GM21723 (cell line): ENCODE measurements around the gene AFF2.

Experiments
- ATAC-seq: cut with Tn5 transposase; IDR thresholded peaks from one replicate; pipeline ENCODE4 v1.9.1; 2021; ENCODE audit warnings: mild to moderate bottlenecking, moderate library complexity; ENCODE audit not compliant: unreplicated experiment

Gene AFF2

DNA sequence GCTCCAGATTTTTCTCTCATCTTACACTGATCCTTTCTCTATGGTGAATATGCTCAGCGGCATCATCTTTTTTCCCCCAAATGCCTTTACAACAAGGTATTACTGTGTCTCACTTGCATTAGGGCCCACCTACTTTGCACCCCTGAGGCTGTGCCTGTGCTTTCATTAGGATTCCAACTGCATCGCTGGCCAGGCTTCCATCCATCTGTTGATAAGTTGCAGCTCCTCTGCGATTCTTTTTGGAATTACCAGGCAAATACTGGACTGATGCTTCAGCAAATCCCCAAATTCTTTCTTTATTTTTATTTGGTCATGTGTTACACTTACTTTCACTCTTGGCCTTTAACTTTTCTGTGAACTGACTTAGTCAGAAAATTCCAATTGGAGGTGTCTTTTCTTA lies 77.3 kb downstream of the AFF2 start:
- no peak for ATAC-seq

DNA sequence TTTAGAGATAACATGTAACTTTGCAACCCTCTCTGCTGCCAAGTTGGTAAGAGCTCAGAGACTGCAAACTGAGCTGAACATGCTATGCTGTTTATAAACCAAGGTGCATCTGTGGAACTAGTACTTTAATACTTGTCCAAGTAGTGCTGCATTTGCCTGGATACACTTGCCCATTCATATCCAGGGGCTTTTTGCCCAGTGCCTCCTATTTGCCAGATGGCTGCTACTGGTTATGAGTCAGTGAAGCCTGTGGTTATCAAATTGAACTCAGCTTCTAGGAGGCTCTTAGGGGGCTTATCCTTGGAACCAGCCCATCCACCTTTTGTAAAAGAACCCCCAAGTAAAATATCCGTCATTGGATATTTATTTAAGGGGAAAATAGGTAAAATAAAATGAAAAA lies 79.6 kb downstream of the AFF2 start:
- no peak for ATAC-seq

DNA sequence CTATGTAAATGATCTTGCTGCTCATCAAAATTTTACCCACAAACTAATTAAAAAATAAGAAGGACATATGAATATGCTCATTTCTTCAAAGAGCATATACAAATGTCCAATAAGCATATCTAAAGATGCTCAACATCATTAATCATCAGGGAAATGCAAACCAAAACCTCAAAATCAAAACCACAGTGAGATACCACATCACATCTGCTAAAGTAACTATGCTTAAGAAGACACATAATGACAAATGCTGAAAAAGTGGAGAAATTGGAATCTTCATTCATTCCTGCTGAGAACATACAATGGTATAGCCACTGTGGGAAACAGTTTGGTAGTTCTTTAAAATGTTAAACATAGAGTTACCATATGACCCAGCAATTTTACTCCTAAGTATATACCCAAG lies 81.9 kb downstream of the AFF2 start:
- ATAC-seq, result no peak

DNA sequence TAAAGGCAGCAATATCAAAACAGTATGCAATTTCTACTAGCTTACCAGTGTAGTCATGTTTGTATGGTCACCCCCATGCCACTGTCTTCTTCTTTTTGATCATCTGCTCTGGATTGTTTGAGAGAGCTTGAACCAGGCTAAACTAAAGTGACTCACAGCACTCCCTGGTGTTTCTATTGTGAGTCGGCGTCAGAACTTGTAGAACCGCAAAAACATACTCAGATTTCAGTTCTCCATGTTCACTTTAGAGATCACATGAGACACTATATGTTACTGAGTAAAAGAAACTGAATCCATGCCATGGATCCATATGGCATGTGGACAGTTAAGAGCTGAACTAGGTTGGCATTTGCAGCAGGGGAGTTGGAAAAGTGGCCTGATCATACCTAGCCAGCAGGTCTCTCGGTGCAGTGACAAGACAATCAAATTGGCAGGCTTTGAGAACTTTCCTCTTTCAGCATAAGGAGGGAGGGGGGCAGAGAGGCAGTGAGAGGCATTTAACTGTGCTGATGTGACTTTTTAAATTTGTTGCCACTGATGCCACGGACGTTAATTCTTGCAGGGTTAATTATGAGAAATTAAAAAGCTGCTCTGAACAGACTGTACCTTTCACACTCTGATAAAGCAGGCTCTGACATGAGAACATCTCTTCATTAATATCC lies 88.4 kb downstream of the AFF2 start:
- no peak for ATAC-seq

DNA sequence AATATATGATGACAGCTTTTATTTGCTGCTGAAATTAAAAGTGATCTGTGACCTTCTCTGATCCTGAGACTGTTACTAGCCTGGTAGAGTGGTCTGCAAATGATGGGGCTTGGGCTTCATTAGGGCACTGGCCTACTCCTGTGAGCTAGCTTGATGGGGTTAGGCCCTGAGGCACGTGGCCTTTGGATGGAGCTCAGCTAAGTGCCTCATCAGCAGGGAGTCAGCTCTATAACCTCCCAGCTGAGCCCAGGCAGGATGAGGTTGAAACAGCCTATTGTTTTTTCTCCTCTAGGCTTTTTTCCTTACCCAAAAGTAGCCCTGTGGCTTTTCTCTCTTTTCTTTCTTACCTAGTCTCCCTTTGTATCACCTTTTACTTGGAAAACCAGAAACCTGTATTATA lies 92.2 kb downstream of the AFF2 start:
- no peak for ATAC-seq

DNA sequence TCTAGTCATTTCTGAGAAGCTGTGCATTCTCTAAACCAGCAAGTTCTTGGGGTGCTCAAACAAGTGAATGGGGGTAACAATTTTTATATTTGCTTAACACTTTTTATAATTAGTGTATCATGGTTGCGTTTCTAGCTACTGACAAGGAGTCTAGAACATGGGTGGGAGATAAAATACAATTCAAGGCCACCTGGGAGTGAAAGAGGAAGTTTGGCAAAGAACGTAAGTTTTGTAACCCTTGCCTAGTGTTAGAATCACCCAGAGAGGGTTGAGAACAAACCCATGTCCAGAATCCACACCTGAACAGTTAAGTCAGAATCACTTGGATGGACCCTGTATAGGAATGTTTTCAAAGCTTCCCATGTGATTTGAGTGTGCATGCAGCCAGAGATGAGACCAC lies 92.7 kb downstream of the AFF2 start:
- ATAC-seq, result no peak

DNA sequence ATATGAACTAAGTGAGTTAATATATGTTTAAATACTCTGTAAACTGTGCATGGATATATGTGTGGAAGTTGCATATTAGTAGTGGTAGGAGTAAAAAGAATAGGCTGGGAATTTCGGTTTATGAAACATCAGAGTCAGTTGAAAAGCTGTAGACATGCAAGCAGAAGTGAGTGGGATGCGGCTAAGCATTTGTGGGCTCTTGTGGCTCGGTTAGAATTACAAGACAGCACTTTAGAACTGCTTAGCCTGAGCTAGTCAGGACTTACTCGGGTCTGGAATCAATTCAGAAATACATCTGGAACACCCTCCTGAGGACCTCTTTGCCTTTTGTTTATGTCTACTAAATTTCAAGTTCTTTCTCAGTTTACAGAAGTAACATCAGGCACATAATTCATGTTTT lies 93.6 kb downstream of the AFF2 start:
- no peak for ATAC-seq

- ATAC-seq, result no peak
Observed at GRCh38 chrX:148599404-148599803, 99.0 kb downstream of the AFF2 start.

DNA sequence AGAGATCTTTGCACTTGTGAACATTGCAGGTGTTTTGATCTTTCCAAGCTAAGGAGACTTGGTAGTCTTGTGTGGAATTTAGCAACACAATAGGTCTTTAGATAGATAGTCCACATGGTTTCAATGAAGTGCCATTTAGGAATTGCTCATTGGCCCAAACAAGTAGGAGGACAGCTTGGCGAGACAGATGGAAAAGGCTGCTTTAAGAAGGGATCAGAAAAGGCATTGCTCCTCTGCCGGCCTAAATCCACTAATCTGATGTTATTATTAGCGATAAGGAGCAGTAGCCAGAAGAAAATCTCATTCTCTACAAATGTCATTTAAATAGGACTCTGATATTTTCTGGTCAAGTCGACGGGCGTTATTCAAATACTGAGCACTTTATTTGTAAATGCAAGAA lies 99.7 kb downstream of the AFF2 start:
- no peak for ATAC-seq

GRCh38 chrX:148600581-148600980 lies 100.2 kb downstream of the AFF2 start:
- no peak for ATAC-seq

GRCh38 chrX:148601034-148601433 lies 100.6 kb downstream of the AFF2 start:
- no peak for ATAC-seq

GRCh38 chrX:148609515-148610327 lies 109.3 kb downstream of the AFF2 start:
- ATAC-seq, result peak; percentile 79

DNA sequence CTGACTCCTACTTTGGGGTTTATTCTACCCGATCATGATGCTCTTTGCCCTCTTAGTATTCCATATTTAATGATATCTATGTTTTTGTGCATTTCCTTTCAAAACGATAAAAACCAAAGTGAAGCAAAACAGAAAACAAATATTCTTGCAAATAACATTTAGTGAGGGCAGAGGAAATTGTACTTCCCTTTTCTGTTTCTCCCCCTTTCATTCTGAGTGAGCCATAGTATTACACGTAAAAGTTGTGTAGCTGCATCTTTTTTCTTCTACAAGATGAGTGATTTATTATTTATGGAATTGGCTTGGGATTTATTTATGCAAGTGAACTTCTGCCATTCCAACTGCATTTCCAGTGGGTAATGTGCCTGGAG lies 109.9 kb downstream of the AFF2 start:
- peak; percentile 71 for ATAC-seq

DNA sequence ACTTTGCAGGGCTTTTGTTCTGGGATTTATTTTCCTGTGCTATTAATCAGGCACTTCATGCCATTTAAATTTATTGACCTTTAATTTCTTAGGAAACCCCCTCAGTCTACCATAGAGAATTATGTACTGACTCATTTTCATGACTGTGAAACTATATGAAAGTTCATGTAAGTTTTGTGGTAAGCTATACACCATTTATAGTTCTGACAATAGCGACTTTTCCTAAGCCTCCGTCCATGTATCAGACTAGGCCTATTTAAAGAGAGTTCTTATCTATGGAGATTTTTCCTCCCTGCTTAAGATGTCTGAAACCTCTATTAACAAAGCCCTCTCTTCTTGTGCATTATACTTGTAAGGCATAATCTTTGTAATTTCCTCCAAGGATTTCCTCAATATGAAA lies 111.6 kb downstream of the AFF2 start:
- ATAC-seq, result no peak

DNA sequence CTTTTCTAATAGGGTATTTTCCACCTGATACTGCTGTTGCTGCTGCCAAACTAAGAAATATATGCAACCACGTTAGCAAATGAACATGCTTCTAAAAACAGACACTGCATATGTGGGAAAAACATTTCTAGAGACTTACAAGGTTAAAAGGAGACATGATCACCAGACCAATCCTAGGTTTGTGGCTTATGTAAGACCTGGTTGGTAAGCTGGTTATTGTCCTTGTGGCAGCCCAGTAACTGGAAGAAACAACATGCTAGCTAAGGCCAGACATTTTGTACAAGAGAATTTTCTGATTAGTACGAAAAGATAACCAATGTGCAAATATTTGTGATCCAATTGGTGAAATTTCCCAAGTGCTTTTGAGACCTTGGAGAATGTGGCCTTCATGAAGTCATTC lies 112.0 kb downstream of the AFF2 start:
- ATAC-seq, result no peak

- no peak for ATAC-seq
Observed at GRCh38 chrX:148613636-148614035, 113.2 kb downstream of the AFF2 start.

- ATAC-seq, result no peak
Observed at GRCh38 chrX:148615491-148615890, 115.1 kb downstream of the AFF2 start.

DNA sequence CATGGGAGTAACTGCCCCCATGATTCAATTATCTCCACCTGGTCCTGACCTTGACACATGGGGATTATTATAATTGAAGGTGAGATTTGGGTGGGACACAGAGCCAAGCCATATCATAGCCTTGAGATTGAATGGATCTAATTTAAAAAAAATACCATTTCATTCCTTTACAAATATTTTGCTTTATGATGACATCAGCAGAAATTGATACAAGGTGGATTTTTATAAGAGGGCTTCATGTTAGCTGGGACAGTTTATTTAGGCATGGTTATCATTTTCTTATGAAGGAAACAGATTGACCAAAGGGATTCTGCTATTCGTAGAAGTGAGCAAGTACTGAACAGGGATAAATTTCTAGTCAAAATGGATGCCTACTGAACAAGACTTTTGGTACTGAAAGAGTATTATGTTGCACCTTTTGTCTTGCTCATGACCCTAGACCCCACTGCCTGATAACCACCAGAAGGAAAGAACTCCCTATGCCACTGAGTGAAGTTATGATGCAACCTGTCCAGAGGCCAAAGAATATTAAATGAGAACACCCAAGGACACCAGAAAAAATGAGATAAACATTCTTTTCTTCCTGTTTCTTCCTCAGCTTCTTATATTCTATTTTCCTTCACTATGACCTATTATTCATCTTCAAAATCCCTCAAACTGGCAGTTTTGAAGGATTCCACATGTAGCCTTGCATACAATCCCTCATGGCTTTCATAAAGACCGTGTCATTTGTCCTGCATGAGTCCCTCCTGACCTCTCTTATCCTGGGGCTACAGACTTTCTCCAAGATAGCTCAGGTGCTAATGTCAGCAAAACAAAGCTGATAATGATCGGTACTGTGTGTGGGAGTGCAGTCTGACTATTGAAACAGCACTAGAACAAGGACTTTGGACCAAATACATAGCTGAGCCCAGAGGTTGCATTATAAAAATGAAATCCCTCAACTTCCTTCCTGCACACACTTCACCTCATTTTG lies 118.3 kb downstream of the AFF2 start:
- no peak for ATAC-seq

DNA sequence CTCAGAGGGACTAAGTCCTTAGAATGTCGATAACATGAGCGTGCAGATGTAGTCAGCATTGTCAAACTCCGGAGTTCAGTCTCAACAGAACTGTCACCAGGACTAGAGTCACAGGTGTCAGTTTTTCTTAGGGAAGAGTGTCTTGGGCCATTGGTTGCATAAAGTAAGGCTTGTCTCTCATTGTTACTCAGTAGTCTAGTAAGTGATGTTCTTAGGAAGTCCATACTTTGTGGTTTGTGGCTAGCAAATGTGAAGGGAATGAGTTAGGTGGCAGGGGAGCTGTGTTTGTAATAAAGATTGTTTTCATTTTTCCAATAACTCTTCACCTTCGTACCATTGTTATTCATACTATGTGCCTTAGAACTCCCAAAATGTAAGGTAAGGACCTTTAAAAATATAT lies 119.6 kb downstream of the AFF2 start:
- ATAC-seq, result no peak

GRCh38 chrX:148624951-148625474 lies 124.6 kb downstream of the AFF2 start:
- ATAC-seq, result no peak

DNA sequence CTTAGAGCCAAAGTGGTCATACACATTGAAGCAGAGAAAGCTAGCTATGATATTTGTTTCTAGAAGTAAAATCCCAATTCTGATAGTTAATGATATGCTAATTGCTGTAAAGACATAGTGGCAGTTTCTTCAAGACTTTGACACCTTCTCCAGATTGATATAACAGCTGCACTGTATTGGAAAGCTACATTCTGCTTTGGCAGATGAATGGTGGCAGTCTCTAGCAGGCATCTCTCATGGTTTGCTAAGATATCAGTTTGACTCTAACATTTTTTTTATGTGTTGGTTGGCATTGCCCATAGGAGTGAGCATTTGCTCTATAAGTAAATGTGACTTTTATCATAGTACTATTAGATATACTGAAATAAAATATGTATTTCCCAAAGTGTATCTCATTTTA lies 128.2 kb downstream of the AFF2 start:
- ATAC-seq, result no peak
